HG03342 (cell line): ENCODE data around the gene RETSAT.
"Not testable (repeated sequence)": the region's sequence is repeated elsewhere in the genome, so short reads cannot be mapped to it uniquely, and the experiment has no call there.

Source experiments
- ATAC-seq: cut with Tn5 transposase; IDR thresholded peaks from one replicate; pipeline ENCODE4 v1.9.1; 2021; ENCODE audit warnings: mild to moderate bottlenecking, moderate library complexity; ENCODE audit not compliant: unreplicated experiment

The RETSAT gene

GRCh38 chr2:85354286-85355072, at the start of gene RETSAT, which contains the start of gene ELMOD3:
RETSAT (minus strand) TSS chr2:85354528; CDS start chr2:85354507, 21 bp downstream.
ELMOD3 (plus strand) TSS chr2:85354769; CDS start chr2:85357199, 2,430 bp downstream.
- peak; percentile 97 for ATAC-seq

DNA sequence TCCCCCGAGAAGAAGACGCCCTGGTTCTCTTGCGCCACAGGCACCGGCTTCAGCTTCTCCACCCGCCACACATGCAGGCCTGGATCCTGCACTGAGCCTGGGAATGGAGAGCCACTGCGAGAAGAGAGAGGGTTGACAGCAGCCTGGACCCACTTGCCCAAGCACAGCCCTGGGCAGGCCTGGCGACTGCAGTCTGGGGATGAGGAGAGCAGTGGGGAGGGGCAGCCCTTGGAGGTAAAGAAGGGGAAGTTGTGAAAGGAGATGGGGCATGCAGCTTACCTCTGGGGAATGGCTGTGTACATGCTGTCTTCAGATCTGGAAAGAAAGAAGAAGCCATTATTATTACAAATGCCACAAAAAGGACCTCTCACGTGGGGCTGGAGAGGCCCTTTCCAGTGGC, 47.5 kb upstream of the RETSAT start:
- no peak for ATAC-seq

- ATAC-seq = no peak
These were observed 47.1 kb upstream of the RETSAT start for GRCh38 chr2:85401464-85401805.

GRCh38 chr2:85400541-85401463, 46.5 kb upstream of the RETSAT start:
- ATAC-seq = no peak

GRCh38 chr2:85400023-85400422, 45.7 kb upstream of the RETSAT start:
- ATAC-seq = no peak

- no peak for ATAC-seq
These were observed 44.8 kb upstream of the RETSAT start for GRCh38 chr2:85399183-85399455.

DNA sequence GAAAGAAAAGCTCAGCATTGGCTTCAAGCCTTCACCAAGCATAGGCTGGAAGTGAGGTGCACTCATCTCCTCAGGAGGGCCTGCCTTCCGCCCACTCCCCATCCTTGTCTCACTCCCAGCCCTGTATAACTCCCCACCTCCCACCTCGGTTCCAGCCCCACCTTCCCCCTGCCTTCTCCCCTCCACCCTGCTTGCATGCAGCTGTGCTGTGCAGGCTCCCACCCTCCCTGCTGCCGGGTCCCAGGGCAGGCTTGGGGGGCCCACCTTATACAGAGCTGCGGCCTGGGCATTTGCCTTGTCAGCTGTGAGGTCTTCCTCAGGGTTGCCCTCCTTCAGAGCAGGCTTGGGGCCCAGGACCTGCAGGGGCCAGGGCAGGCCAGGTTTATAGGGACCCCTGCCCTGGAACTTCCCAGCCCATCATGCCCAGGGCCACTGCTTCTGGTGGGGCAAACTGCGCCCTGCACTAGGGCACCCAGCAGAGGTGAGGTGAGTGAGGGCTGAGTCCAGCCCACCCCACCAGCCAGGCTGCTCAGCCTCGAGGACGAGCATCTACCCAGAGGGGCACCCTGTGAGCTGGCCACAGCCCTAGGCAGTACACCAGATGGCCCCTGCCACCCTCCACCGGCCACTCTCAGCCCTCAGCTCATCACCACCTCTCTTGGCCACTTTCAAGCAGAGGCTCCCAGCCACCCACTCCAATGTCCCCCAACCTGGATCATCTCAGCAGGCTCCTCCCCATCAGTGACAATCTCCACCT, 44.3 kb upstream of the RETSAT start:
- ATAC-seq = no peak

GRCh38 chr2:85397925-85398331, 43.6 kb upstream of the RETSAT start:
- ATAC-seq = no peak

GRCh38 chr2:85396531-85397470, 42.5 kb upstream of the RETSAT start:
- ATAC-seq = no peak

- ATAC-seq = no peak
These were observed 41.7 kb upstream of the RETSAT start for GRCh38 chr2:85395912-85396475.

DNA sequence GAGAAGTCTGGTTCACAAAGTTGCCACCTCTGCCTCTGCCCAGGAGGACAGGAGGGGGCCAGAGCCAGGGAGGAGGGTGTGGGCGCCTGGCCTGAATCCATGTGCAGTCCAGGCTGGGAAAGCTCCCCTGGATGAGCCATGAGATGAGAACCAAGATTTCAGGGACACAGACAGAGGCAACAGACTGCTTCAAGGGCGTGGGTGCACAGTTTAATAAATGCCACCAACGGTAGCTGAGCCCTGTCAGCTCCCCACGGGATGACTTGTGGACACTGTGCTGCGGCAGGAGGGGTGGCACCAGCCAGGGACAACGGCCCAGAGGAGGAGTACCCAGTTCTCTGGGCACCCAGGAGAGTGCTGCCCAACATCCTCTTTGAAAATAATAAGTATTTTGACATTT, 40.6 kb upstream of the RETSAT start:
- ATAC-seq = no peak

GRCh38 chr2:85394261-85394681, 39.9 kb upstream of the RETSAT start:
- ATAC-seq = no peak

- ATAC-seq = no peak
These were observed 39.5 kb upstream of the RETSAT start for GRCh38 chr2:85393836-85394235.

GRCh38 chr2:85390941-85391669, 36.8 kb upstream of the RETSAT start:
- ATAC-seq = no peak

DNA sequence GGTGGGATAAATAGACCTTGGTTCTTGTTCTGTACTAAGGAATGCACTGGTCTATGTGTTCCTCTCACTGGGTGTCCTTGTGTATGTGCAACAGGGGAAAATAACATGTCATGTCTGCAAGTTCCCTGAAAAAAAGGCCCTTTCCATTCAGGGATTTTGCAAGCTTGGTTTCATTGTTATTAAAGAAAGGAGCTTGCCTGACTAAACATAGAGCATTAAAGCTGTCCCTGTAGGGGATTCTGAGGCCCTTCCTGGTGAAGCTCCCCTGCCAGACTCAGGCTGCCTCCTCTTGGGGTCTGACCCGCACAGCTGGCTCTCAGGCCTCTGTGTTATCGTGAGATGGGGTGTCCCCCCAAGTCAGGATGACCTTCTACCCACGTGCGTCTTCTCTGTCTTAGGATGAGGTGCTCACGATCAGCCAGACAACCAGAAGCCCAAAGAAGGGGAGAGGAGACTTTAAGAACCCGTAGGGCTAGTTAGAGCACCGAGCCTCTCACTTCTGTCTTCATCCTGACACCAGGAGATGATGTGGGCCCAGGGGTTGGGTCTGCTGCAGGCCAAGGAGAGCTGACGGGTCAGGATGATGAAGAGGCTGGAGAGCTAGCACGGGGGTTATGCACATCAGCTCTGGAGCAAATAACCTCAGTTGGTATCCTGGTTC, 34.7 kb upstream of the RETSAT start:
- ATAC-seq = no peak

DNA sequence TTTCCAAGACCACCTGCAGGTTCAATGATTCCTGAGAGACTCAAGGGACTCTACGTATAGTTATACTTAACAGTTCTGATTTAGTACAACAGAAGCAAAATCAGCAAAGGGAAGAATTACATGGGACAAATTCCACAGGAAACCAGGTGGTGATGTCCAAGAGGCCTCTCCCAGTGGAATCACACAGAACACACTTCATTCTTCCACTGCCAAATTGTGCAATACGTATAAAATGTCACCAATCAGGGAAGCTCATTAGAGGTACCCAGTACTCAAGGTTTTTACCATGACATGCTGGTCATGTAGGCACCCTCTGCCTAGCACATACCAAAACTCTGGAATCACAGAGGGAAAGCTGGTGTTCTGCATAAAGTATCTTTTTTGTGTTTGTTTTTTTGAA, 33.4 kb upstream of the RETSAT start:
- no peak for ATAC-seq

DNA sequence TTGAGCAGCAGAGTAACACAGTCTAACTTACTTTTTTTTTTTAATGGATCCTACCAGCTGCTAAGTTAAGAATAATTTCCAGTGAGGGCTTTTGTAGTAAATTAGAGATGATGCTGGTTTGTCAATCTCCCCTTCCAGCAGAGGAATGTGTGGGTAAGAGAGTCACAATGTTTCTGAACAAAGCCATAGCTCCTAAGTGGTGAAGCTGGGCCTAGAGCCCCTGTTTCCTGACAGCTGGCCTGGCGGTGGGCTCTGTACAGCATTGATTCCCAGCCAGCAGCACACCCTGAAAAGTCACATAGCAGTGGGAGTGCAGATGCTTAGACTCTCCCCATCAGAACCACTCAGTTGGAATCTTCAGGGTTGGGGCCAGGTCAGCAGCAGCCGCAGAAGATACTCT, 31.4 kb upstream of the RETSAT start:
- no peak for ATAC-seq

DNA sequence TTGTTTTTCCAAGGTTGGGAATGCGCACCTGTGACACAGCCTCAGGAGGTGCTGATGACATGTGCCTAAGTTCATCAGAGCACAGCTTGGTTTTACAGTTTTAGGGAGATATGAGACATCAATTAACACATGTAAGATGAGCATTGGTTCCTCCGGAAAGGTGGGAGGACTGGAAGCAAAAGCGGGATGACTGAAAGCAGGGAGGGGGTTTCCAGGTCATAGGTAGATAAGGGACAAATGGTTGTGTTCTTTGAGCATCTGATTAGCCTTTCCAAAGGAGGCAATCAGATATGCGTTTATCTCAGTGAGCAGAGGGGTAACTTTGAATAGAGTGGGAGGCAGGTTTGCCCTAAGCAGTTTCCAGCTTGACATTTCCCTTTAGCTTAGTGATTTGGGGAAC, 29.5 kb upstream of the RETSAT start:
- ATAC-seq = no peak

DNA sequence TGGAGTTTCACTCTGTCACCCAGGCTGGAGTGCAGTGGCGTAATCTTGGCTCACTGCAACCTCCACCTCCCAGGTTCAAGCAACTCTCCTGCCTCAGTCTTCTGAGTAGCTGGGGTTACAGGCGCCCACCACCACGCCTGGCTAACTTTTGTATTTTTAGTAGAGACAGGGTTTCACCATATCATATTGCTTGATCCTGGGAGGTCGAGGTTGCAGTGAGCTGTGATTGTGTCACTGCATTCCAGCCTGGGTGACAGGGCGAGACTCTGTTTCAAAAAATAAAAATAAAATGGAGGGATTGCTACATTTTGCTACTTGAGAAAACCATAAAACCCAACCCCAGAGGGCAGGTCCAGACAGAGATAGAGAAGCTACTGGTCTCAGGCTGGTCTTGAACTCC, 28.8 kb upstream of the RETSAT start:
- not testable (repeated sequence) for ATAC-seq
